ENCODE measurements around the gene PLCD1.
A peak's percentile ranks its signal among the peaks of the same experiment; 100 is the strongest.

The PLCD1 gene

DNA sequence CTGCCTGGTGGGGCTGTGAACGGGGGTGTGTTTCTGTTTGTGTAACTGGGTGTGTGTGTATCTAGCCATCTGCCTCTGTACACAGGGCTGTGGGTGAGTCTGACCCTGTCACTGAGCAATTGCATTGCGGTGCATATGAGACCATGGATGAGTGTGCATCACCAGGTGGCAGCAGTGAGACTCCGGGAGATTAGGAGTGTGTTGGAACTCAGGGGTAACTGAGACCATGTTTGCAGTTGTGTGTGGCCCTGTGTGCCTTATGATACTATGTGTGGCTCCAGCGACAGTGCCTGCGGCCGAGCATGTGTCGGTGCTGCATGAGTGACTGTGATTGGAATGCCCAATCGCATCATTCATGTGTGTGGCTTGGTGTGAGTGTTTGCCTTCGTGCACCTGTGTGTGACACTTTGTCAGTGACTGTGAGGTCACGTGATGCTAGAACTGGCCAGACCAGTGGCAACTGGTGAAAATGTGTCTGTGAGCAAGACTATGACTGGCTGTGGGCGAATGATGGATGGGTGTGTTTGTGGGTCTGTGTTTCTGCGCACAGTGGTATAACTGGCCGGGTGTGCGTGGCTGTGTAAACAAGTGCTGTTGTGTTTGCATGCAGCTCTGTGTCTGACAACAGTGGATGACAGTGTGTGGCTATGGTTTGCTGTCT, 24.9 kb downstream of the PLCD1 start:
- peak; percentile 76 for FAIRE-seq
- TF ChIP-seq POLR2A (IDR thresholded peaks at IDR 0.05; ENCODE audit: low read depth, low read length), result no peak
- DNase-seq (ENCODE audit: insufficient read length, low spot score), result peak; percentile 56

DNA sequence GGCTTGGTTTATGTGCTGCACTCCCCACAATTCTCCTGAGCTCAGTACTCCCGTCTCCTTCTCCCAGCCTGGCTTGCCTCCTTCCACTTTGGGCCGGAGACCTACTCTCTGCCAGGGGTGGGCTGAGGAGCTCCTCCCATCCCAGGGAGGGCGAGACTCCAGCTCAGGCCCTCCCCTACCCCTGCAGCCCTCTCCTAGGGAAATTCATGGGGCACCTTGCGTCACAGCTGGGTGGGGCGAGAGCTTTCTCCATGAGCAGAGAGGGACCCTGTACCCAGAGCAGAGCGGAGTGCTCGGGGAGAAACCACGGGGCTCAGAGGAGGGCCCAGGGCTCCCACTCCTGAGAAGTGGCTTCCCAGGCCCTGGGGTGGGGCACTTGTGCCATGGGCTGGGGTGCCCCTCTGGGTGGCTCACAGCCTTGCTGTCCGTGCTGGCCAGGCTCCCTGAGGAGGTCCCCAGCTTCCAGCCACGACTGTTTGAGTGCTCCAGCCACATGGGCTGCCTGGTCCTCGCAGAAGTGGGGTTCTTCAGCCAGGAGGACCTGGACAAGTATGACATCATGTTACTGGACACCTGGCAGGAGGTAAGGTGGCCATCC, 25.5 kb downstream of the PLCD1 start:
- FAIRE-seq, result no peak
- DNase-seq (ENCODE audit: insufficient read length, low spot score), result no peak
- no peak for TF ChIP-seq POLR2A (IDR thresholded peaks at IDR 0.05; ENCODE audit: low read depth, low read length)

DNA sequence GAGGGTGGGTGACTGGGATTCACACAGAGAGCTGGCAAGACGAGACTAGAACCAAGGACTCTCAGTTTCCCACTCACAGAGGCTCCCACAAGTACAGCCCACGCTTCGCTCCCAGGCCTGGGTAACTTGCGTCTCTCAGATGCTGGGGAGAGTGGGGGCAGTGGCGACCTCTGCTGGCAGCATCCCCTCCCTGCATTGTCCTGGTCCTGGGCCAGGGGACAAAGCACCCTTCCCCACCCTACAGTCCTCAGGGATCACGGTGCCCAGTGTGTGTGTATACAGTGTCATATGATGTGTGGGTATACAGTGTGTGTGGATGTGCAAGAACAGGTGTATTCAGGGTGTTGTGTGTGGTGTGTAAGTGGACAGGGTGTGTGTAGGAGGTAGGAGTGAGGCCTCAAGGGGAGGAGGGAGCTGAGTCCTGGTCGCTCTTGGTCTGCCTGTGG, 26.0 kb downstream of the PLCD1 start:
- FAIRE-seq, result no peak
- no peak for TF ChIP-seq POLR2A (IDR thresholded peaks at IDR 0.05; ENCODE audit: low read depth, low read length)
- peak; percentile 59 for DNase-seq (ENCODE audit: insufficient read length, low spot score)

DNA sequence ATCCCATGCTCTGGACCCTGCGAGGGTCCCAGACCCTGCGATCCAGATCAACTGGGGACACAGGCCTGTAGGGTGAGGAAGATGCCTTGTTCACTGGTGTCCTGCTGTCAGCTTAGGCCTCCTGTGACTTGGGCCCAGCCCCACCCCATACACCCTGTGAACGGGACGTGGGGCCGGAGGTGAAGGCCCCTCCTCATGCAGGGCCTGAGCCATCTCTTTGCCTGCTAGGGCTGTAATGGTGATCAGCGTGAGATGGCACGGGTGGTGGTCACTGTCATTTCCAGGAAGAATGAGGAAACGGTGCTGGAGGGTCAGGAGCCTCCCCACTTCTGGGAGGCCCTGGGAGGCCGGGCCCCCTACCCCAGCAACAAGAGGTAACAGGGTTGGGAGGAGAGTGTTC, 26.5 kb downstream of the PLCD1 start:
- no peak for FAIRE-seq
- DNase-seq (ENCODE audit: insufficient read length, low spot score), result no peak
- TF ChIP-seq POLR2A (IDR thresholded peaks at IDR 0.05; ENCODE audit: low read depth, low read length), result no peak

DNA sequence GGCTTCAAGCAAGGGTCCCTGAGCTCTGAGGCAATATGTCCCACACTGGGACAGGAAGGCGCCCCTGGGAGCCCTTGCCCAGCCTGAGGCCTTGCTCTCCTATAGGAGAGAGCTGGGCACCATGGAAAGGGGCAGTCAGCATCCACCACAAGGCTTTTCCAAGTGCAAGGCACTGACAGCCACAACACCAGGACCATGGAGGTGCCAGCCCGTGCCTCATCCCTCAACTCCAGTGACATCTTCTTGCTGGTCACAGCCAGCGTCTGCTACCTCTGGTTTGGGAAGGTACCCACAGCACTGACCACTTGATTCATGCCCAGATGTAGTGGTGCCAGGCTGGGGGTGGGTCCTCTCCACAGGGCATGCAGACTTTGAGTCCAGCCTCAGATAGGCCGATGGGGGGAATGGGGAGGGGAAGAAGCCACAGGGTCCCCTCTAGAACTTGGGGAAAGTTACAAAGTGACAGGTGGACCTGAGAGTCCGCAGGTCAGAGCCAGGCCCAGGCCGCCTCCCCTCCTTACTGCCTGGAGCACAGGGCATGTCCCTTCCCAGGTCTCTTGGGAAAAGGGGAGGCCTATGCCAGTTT, 27.1 kb downstream of the PLCD1 start:
- DNase-seq (ENCODE audit: insufficient read length, low spot score), result no peak
- no peak for TF ChIP-seq POLR2A (IDR thresholded peaks at IDR 0.05; ENCODE audit: low read depth, low read length)
- FAIRE-seq, result no peak

DNA sequence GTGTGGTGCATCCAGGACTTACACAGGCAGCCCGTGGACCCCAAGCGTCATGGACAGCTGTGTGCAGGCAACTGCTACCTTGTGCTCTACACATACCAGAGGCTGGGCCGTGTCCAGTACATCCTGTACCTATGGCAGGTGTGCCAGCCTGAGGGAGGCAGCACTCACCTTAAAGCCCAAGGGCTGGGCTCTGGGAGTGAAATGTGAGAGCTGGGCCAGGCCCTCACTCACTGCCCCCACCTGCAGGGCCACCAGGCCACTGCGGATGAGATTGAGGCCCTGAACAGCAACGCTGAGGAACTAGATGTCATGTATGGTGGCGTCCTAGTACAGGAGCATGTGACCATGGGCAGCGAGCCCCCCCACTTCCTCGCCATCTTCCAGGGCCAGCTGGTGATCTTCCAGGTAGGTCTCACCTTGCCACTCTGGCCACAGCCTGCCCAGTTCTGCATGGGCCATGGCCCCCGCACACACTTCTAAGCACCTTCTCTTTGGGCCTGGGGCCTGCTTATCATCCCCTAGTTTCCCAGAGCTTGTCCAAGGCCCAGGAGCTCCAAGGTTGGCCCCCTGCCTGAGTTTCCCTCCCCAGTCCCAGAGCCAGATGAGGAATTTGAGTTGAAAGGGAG, 27.9 kb downstream of the PLCD1 start:
- DNase-seq (ENCODE audit: insufficient read length, low spot score), result no peak
- FAIRE-seq, result no peak
- TF ChIP-seq POLR2A (IDR thresholded peaks at IDR 0.05; ENCODE audit: low read depth, low read length), result no peak

DNA sequence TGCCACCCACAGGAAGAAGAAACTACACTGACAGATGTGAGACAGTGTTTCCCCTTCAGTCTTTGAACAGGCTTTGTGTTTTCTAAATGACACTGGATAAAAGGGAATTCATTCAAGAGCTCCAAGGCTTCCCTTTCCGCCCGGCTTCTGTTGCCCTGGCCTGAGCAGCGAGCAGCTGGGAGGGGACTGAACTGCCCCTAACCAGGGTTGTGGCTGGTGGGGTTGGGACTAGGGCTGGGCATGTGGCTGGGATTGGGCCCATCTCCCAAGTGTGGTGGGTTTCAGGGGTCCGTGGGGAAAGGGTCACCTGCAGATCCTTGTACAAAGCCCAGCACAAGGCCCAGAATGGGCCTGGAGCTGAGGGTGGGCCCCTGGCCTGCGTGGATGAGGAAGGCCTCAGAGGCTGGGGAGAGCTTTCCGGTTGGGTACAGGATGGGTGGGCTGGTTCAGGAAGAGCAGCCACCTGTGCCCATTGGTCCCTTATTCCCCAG, 28.4 kb downstream of the PLCD1 start:
- TF ChIP-seq POLR2A (IDR thresholded peaks at IDR 0.05; ENCODE audit: low read depth, low read length), result no peak
- no peak for DNase-seq (ENCODE audit: insufficient read length, low spot score)

DNA sequence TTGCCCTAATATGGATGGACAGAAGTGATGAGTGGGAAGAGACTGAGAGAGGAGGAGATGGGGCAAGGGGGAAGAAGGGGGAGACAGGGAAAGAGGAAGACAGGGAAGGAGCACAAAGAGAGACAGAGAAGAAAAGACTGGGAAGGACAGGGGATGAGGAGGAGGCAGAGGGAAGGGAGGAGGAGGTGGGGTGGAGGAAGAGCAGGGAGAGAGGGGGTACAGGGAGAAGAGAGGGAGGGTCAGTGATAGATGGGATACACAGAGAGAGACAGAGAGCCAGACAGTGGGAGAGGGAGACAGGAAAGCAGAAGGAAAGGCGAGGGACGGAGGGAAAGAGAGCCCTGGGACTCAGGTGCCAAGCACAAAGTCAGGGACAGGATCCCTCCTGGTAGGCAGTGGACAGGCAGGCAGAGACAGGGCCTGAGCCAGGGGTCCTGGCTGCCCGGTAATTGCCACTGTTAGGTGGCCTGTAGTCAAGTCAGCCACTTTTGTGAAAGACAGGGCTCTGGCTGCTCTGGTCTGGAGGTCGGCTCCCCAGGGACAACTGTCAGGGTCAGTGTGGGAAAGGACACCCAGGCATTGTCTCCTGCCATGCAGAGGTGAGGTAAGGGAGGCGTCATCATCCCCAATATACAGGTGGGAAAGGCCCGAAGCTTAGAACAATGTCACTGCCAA, 29.1 kb downstream of the PLCD1 start:
- DNase-seq (ENCODE audit: insufficient read length, low spot score), result no peak
- no peak for FAIRE-seq
- no peak for TF ChIP-seq POLR2A (IDR thresholded peaks at IDR 0.05; ENCODE audit: low read depth, low read length)

More for the DNA sequence above, 28.4 kb downstream of the PLCD1 start:
- no peak for FAIRE-seq

DNA sequence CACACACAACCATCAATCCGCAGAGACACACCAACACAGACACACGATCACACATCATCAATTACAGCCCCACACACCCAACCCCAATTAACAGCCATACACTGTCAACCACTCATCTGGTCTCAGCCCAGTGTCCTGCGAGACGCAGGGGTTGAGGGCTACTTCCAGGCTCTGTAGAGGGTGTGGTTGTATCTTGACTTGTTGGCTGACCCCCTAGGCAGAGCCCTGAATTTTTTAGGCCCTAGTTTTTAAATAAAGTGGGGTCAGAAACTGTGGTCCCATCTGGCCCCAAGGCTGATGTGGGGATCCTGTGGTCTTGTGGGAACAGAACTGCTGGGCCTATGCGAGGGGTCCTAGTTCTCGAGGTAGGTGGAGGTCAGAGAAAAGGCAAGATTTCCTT, 29.6 kb downstream of the PLCD1 start:
- no peak for FAIRE-seq
- no peak for DNase-seq (ENCODE audit: insufficient read length, low spot score)
- TF ChIP-seq POLR2A (IDR thresholded peaks at IDR 0.05; ENCODE audit: low read depth, low read length), result no peak

DNA sequence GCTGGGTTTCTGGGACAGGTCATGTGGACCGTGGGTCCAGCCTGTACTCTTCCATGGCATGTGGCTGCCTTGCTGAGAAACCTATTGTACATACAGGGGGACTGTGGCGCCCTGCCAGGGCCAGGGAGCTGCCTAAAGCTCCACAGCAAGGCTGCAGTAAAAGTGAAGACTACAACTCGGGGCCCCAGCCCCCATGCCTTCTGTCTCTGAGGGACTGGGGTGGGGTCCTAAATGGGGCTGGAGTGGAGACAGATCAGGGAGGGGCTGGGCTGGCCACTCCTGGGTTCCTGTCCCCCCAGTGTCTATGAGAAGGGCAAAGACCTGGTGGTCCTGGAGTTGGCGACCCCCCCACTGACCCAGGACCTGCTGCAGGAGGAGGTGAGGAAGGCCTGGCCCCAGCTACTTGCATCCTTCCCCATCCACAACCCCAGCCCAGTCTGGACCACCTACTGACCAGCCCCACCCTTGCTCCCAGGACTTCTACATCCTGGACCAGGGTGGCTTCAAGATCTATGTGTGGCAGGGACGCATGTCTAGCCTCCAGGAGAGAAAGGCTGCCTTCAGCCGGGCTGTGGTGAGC, 31.6 kb downstream of the PLCD1 start:
- DNase-seq (ENCODE audit: insufficient read length, low spot score) (no peak), FAIRE-seq (no peak)
- no peak for TF ChIP-seq POLR2A (IDR thresholded peaks at IDR 0.05; ENCODE audit: low read depth, low read length)

DNA sequence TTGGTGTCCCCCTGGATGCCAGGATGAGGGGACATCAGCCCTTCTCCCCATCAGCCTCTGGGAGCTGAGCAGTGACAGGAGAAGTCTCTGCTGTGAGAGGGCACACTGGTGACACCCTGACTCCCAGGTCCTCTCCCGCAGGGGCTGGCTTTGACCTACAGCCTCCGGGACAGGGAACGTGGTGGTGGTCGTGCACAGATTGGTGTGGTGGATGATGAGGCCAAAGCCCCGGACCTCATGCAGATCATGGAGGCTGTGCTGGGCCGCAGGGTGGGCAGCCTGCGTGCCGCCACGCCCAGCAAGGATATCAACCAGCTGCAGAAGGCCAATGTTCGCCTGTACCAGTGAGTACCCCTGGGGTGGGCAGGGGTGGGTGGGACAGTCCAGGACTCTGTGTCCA, 32.1 kb downstream of the PLCD1 start:
- FAIRE-seq (no peak), DNase-seq (ENCODE audit: insufficient read length, low spot score) (no peak)
- TF ChIP-seq POLR2A (IDR thresholded peaks at IDR 0.05; ENCODE audit: low read depth, low read length), result no peak

DNA sequence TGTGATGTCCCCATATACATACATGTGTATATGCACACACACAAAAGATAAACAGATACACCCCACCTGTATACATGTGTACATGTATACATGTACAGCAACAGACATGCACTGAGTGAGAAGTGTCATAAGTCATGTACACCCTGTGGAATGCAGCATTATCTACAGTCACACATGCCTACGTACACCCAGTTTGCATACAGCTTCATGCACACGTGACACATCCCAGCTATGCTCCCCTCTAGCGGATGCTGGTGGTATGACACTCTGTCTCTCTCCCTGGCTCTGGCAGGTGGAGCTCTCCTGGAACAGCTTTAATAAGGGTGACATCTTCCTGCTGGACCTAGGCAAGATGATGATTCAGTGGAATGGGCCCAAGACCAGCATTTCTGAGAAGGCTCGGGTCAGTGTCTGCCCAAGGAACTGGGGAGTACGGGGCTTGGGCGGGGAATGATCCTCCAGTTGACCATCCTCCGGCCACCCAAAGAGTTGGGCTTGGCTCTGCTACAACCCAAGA, 32.6 kb downstream of the PLCD1 start:
- FAIRE-seq, result peak; percentile 45
- DNase-seq (ENCODE audit: insufficient read length, low spot score), result peak; percentile 73
- TF ChIP-seq POLR2A (IDR thresholded peaks at IDR 0.05; ENCODE audit: low read depth, low read length), result no peak
